Upper lobe of right lung (tissue), 1 donor: ENCODE data around the gene LIX1. TPM values are rescaled to one million over a fixed set of nuclear protein-coding genes. Genes with fewer than 3 reads are reported as not detected.

Experiments
- ATAC-seq: fragments of 200-7000 bp; cut with Tn5 transposase; one replicate; pipeline ENCODE4 v1.9.1; 2020; ENCODE audit warnings: mild to moderate bottlenecking, moderate library complexity
- DNase-seq: peaks from one replicate; pipeline ENCODE4 v3.0.0-alpha.2; 2020
- H3K27ac ChIP-seq: fragments of 200-600 bp; one replicate; pipeline ENCODE4 v1.8.0; 2022
- H3K27me3 ChIP-seq: fragments of 200-600 bp; one replicate; pipeline ENCODE4 v1.8.0; 2022; ENCODE audit warnings: mild to moderate bottlenecking
- H3K36me3 ChIP-seq: fragments of 200-600 bp; one replicate; pipeline ENCODE4 v1.8.0; 2022
- H3K4me1 ChIP-seq: fragments of 200-600 bp; one replicate; pipeline ENCODE4 v1.8.0; 2022
- H3K4me3 ChIP-seq: fragments of 200-600 bp; one replicate; pipeline ENCODE4 v1.8.0; 2022; ENCODE audit warnings: mild to moderate bottlenecking
- H3K9me3 ChIP-seq: fragments of 200-600 bp; one replicate; pipeline ENCODE4 v1.8.0; 2022
- intact Hi-C: fragments of 100-400 bp; cut with DNase I; formaldehyde crosslinking; loops from one replicate; pipeline ENCODE4 v1.11.0; 2022
- total RNA-seq: library from RNA; stranded (reverse); fragmentation: NEBNext Ultra II Directional; extraction: Animal tissue kit (Norgen Biotek cat#: 25700); gene quantifications from one replicate; pipeline ENCODE4 v1.2.1, GENCODE V29; 2021
- TF ChIP-seq, protein P1 (sequence below): fragments of 200-600 bp; IDR thresholded peaks from one replicate; pipeline ENCODE4 v1.8.0; 2022; ENCODE audit warnings: antibody characterized with exemption
- donor health status: DM: no; HTN: yes; CAD: no; lungs with severe emphysema.

Gene LIX1
- total RNA-seq, 1 donor from 2014 or later: not detected

GRCh38 chr5:97096191-97096590 lies 46.2 kb downstream of the LIX1 start:
- H3K4me1 ChIP-seq: no peaks in the 10 kb centered on the region
- DNase-seq: no peak

DNA sequence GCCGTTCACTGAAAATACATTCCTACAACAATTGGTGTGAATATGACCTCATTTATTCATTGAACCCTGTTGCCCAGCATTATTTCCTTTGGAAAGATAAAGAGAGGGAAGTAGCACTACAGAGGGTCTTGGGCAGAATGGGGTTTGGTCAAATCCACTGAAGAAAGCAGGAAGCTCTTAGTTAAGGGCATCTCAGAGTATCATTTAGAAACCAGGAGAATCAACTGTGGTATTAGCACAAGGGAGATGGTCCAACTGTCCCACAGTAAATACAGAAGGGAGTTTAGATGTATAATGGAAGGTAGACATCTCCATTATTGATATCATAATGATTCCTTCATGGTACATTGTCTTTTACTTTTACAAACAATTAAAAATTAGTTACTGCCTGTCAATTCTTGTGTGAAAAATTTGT lies 47.1 kb downstream of the LIX1 start:
- intact Hi-C loops: no loop called here
- no peak overlapping the region for H3K4me3 ChIP-seq
- DNase-seq (no peak), ATAC-seq (no peak)
- H3K36me3 ChIP-seq: no peaks in the 10 kb centered on the region
- H3K27me3 ChIP-seq: no peaks in the 10 kb centered on the region
- H3K4me1 ChIP-seq: no peaks in the 10 kb centered on the region
- TF ChIP-seq, protein P1, sequence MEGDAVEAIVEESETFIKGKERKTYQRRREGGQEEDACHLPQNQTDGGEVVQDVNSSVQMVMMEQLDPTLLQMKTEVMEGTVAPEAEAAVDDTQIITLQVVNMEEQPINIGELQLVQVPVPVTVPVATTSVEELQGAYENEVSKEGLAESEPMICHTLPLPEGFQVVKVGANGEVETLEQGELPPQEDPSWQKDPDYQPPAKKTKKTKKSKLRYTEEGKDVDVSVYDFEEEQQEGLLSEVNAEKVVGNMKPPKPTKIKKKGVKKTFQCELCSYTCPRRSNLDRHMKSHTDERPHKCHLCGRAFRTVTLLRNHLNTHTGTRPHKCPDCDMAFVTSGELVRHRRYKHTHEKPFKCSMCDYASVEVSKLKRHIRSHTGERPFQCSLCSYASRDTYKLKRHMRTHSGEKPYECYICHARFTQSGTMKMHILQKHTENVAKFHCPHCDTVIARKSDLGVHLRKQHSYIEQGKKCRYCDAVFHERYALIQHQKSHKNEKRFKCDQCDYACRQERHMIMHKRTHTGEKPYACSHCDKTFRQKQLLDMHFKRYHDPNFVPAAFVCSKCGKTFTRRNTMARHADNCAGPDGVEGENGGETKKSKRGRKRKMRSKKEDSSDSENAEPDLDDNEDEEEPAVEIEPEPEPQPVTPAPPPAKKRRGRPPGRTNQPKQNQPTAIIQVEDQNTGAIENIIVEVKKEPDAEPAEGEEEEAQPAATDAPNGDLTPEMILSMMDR: no peak
- no peaks in the 10 kb centered on the region for H3K9me3 ChIP-seq
- H3K27ac ChIP-seq: no peak overlapping the region

More at GRCh38 chr5:97096191-97096590, 46.2 kb downstream of the LIX1 start:
- Histone ChIP-seq H3K36me3 (no peaks in the 10 kb centered on the region), H3K9me3 (no peaks in the 10 kb centered on the region), H3K4me3 (no peak overlapping the region), H3K27ac (no peak overlapping the region), H3K27me3 (no peaks in the 10 kb centered on the region)
- TF ChIP-seq, protein P1: no peak
- intact Hi-C loops: no loop called here
- ATAC-seq: no peak

DNA sequence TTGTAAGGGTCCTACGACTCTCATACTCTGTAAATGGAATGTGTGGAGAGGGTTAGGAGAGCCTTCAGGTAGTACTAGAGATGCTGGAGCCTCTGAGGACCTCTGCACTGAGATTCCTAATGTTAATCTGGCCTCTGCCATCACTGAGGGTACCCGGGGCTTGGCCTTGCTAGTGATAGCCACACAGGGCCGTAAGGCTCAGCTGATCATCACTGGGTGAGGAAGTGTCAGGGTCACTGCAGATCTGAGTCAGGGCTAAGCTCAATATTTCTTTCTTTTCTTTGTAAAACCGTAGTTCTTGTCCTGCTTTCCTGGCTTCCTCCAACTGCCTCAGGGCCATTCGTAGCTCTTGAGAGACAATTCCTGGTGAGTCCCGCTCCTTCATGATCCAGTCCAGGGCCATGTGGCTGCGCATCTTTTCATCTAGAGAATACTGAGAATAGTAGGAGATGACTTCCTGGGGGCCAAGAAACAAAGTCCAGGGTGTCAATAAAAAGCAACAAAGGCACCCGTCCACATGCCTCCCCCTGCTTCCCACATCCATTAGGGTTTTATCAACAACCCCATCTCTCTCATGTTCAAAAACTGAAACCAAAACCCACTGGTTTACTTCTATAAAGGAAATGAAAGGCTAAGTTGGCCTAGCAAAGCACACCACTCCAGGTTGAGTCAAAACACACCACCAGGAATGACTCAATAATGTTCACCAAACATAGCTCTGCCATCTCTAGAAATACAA lies 47.7 kb downstream of the LIX1 start:
- no peaks in the 10 kb centered on the region for H3K9me3 ChIP-seq
- no peak for DNase-seq
- no peaks in the 10 kb centered on the region for H3K36me3 ChIP-seq
- TF ChIP-seq, protein P1: no peak
- no peaks in the 10 kb centered on the region for H3K4me1 ChIP-seq
- H3K27me3 ChIP-seq: no peaks in the 10 kb centered on the region
- peak; percentile 37 for ATAC-seq
- intact Hi-C loops: no loop called here
- H3K4me3 ChIP-seq: no peak overlapping the region
- no peak overlapping the region for H3K27ac ChIP-seq

- intact Hi-C loops: no loop called here
- Histone ChIP-seq H3K27ac (no peak overlapping the region), H3K9me3 (no peaks in the 10 kb centered on the region), H3K36me3 (no peaks in the 10 kb centered on the region), H3K4me1 (no peaks in the 10 kb centered on the region), H3K27me3 (no peaks in the 10 kb centered on the region), H3K4me3 (no peak overlapping the region)
- TF ChIP-seq, protein P1: no peak
- DNase-seq: no peak
- ATAC-seq: no peak
Measured at GRCh38 chr5:97093193-97093592, 49.2 kb downstream of the LIX1 start.

- no peak for DNase-seq
- no peak for ATAC-seq
- no peaks in the 10 kb centered on the region for H3K4me1 ChIP-seq
- no peak overlapping the region for H3K27ac ChIP-seq
- H3K27me3 ChIP-seq: no peaks in the 10 kb centered on the region
- TF ChIP-seq, protein P1: no peak
- H3K36me3 ChIP-seq: no peaks in the 10 kb centered on the region
- no peaks in the 10 kb centered on the region for H3K9me3 ChIP-seq
- no peak overlapping the region for H3K4me3 ChIP-seq
- intact Hi-C loops: no loop called here
Measured at GRCh38 chr5:97090944-97091343, 51.5 kb downstream of the LIX1 start.
